IPS-NIHi7 (cell line): ENCODE measurements around the gene GCDH.

ENCODE experiments used
- DNase-seq: peaks from one replicate; pipeline ENCODE4 v3.0.0; 2012; ENCODE audit warnings: mixed read lengths; ENCODE audit errors: extremely low spot score

GCDH gene

DNA sequence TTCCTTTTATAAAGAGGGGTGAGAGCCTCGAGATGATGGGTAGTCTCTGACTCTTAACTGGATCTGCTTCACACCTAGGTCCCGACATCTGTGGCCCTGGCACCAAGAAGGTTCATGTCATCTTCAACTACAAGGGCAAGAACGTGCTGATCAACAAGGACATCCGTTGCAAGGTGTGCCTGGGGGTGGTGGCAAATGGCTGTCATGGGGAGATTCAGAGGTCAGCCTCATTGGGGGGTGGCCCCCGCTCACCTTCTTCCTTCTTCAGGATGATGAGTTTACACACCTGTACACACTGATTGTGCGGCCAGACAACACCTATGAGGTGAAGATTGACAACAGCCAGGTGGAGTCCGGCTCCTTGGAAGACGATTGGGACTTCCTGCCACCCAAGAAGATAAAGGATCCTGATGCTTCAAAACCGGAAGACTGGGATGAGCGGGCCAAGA is 49.0 kb downstream of the GCDH start:
- no peak for DNase-seq

DNA sequence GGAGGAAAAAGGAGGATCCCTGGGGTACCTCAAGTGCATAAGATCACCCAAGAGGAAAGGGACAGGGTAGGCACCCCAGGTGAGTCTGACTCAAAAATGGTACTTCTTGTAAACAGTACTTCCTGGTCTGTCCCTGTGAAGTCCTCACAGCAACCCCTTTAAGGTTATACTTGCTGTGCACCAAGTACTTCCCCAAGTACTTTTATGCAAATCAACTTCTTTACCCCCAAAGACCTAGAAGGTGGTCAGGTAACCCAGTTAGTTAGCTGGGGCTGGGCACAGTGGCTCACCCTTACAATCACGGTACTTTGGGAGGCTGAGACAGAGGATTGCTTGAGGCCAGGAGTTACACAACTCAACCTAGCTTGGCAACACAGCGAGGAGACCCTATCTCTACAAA is 49.9 kb downstream of the GCDH start:
- no peak for DNase-seq

DNA sequence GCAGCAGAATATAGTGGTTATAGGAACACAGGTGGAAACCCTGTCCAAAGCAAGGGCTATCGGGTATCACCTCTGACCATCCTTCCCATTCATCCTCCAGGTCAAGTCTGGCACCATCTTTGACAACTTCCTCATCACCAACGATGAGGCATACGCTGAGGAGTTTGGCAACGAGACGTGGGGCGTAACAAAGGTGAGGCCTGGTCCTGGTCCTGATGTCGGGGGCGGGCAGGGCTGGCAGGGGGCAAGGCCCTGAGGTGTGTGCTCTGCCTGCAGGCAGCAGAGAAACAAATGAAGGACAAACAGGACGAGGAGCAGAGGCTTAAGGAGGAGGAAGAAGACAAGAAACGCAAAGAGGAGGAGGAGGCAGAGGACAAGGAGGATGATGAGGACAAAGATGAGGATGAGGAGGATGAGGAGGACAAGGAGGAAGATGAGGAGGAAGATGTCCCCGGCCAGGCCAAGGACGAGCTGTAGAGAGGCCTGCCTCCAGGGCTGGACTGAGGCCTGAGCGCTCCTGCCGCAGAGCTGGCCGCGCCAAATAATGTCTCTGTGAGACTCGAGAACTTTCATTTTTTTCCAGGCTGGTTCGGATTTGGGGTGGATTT is 52.6 kb downstream of the GCDH start:
- no peak for DNase-seq

DNA sequence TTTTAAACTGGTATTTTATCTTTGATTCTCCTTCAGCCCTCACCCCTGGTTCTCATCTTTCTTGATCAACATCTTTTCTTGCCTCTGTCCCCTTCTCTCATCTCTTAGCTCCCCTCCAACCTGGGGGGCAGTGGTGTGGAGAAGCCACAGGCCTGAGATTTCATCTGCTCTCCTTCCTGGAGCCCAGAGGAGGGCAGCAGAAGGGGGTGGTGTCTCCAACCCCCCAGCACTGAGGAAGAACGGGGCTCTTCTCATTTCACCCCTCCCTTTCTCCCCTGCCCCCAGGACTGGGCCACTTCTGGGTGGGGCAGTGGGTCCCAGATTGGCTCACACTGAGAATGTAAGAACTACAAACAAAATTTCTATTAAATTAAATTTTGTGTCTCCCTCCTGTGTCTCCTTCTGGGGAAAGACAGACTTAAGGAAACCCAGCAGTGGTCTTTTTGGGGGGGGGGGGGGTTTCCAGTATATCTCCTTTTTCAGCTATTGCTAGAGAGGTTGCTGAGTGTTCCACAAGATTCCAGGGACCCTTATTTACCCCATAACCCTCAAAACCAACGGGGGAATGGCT is 53.2 kb downstream of the GCDH start:
- no peak for DNase-seq

DNA sequence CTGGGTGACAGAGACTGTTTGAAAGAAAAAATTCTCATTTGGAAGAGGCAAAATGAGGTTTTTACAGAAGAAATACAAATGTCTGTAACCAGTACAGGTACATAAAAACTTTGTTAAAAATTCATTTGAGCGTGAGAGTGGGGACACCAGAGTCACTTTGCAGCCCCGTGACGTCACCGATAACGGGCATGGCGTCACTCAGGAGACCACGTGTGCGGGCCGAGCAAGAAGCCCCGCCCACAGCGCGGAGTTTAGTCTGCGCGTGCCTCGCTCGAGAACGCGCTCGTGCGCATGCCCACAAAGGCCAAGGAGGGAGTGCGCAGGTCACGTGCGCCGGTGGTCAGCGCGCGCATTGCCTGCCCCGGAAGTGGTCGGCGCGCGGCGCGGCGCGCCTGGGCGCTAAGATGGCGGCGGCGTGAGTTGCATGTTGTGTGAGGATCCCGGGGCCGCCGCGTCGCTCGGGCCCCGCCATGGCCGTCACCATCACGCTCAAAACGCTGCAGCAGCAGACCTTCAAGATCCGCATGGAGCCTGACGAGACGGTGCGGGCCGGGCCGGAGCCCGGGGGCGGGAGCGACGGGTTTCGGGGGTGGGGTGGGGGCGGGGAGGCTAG is 54.6 kb downstream of the GCDH start, which contains the start of gene RAD23A:
TSS of gene RAD23A (plus strand) at position 384 of the 613 bp plus-strand sequence. CDS start at position 471, 87 bp downstream.
- DNase-seq, result peak; percentile 94

DNA sequence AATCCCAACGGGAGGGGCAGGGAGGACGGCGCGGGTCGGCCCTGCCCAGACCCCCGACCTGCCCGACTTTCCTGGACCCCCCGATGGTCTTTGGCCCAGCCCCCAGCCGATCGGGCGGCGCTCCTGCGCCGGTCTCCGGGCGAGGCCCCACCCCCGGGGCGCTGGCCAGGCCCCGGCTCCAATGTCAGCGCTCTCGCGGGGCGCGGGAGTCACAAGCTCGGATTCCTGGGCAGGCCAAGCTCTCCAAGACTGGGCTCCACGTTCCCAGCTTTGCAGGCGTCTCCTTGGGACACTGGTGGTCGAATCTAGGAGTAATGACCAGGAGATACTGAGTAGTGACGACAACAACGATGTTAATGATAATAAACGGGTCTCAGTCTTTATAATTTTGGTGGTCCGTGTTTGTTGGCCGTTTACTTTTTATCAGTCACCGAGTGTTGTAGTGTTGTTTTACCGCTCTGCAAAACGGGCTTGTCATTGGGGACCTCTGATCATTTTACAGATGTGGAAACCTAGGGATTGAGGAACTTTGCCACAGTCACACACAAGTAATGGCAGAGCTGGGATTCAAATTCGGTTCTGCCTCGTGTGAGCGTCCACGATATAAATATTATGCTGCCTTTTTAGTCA is 55.2 kb downstream of the GCDH start:
- peak; percentile 92 for DNase-seq

DNA sequence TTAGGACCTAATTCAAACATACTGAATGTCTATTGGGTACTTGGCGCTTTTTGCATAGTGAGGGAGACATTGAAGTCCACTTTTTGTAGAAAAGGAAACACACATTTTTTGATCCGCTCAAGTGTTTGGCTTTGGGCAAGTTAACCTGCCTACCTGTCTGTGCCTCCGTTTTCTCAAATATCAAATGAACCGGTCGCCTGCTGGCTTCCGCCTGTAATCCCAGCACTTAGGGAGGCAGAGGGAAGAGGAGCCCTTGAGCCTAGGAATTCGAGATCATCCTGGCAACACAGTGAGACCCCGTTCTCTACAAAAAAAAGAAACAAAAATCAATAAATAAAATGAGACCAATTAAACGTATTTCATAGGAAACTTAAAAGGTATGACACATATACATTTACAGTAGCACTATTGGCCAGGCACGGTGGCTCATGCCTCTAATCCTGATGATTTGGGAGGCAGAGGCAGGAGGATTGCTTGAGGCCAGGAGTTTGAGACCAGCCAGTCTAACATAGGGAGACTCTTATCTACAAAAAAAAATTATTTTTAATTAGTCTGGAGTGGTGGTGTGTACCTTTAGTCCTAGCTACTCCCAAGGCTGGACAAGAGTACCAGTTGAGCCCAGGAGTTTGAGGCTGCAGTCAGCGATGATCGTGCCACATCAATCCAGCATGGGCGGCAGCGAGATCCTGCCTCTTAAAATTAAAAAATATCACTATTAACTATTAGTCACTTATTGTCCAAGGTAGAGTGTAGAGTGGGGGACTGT is 56.0 kb downstream of the GCDH start:
- no peak for DNase-seq

DNA sequence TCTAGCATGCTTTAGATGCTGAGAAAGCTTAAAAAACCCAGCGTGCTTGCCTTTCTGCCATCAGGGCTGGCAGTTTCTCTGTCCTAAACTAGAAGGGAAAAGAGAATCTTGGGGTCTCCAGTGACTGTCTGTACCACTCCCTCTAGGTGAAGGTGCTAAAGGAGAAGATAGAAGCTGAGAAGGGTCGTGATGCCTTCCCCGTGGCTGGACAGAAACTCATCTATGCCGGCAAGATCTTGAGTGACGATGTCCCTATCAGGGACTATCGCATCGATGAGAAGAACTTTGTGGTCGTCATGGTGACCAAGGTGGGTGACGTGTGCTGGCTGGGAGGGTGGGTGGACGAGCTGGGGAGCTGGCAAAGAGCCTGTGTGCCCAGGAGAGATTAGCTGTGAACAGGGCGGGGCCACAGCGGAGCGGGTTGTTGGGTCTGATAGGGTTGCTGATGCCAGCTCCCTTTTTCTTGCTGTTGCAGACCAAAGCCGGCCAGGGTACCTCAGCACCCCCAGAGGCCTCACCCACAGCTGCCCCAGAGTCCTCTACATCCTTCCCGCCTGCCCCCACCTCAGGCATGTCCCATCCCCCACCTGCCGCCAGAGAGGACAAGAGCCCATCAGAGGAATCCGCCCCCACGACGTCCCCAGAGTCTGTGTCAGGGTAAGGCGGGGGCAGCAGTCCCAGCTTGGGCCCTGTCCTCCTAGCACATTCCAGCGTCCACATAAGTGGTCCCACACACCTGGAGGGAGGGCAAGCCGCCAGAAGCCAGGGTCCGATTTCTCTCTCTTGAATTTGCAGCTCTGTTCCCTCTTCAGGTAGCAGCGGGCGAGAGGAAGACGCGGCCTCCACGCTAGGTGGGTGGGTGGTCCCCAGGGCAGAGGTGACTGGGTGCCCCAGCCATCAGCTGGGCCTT is 57.0 kb downstream of the GCDH start:
- no peak for DNase-seq

DNA sequence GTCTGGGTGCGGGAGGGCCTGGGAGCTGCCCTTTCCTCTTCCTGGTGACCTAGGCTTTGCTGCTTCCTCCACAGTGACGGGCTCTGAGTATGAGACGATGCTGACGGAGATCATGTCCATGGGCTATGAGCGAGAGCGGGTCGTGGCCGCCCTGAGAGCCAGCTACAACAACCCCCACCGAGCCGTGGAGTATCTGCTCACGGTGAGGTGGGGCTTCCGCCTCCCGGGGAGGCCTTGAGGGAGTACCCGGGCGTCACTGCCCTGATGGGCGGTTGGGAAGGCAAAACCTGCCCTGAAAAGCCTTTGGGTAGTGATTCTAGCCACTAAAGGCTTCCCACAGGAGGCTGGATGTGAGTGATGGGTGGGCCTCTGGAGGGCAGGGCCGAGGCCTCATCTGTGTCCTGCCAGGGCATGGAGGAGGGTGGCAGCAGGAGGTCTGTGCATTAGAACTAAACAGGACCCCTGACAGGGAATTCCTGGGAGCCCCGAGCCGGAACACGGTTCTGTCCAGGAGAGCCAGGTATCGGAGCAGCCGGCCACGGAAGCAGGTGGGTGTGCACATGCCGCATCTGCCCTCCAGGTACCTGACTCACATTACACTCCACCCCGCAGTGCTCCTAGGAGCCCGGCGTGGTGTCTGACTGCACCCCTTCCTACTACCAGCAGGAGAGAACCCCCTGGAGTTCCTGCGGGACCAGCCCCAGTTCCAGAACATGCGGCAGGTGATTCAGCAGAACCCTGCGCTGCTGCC is 57.8 kb downstream of the GCDH start:
- no peak for DNase-seq
